Measurements from ENCODE around the gene CPN1.
A peak's percentile ranks its signal among the peaks of the same experiment; 100 is the strongest.

CPN1 gene

GRCh38 chr10:100075426-100076220 lies 6.0 kb downstream of the CPN1 start:
- DNase-seq = no peak

- DNase-seq = no peak
Observed at GRCh38 chr10:100072514-100072913, 9.2 kb downstream of the CPN1 start.

GRCh38 chr10:100071529-100071928 lies 10.1 kb downstream of the CPN1 start:
- no peak for DNase-seq

GRCh38 chr10:100067466-100067865 lies 14.2 kb downstream of the CPN1 start:
- no peak for DNase-seq

GRCh38 chr10:100065084-100065660 lies 16.5 kb downstream of the CPN1 start:
- no peak for DNase-seq

GRCh38 chr10:100061401-100061800 lies 20.3 kb downstream of the CPN1 start:
- DNase-seq = no peak

GRCh38 chr10:100057948-100058347 lies 23.7 kb downstream of the CPN1 start:
- DNase-seq = no peak

- no peak for DNase-seq
Observed at GRCh38 chr10:100053686-100054460, 27.8 kb downstream of the CPN1 start.

GRCh38 chr10:100046021-100046486 lies 35.6 kb downstream of the CPN1 start:
- peak; percentile 55 for DNase-seq

GRCh38 chr10:100045592-100045991 lies 36.1 kb downstream of the CPN1 start:
- no peak for DNase-seq

- DNase-seq = no peak
Observed at GRCh38 chr10:100043796-100044195, 37.9 kb downstream of the CPN1 start.

GRCh38 chr10:100043344-100043743 lies 38.3 kb downstream of the CPN1 start:
- DNase-seq = no peak

GRCh38 chr10:100041306-100042002 lies 40.2 kb downstream of the CPN1 start:
- DNase-seq = no peak

- DNase-seq = no peak
Observed at GRCh38 chr10:100038561-100039071, 43.1 kb downstream of the CPN1 start.

GRCh38 chr10:100037758-100038315 lies 43.8 kb downstream of the CPN1 start:
- no peak for DNase-seq

- no peak for DNase-seq
Observed at GRCh38 chr10:100036850-100037249, 44.8 kb downstream of the CPN1 start.

GRCh38 chr10:100033766-100034418 lies 47.8 kb downstream of the CPN1 start:
- DNase-seq = no peak

GRCh38 chr10:100027416-100027815 lies 54.3 kb downstream of the CPN1 start:
- no peak for DNase-seq

GRCh38 chr10:100025576-100025975 lies 56.1 kb downstream of the CPN1 start:
- DNase-seq = peak; percentile 56

- DNase-seq = no peak
Observed at GRCh38 chr10:100024748-100025147, 56.9 kb downstream of the CPN1 start.

- DNase-seq = no peak
Observed at GRCh38 chr10:100022403-100022802, 59.3 kb downstream of the CPN1 start.

GRCh38 chr10:100021322-100021721 lies 60.3 kb downstream of the CPN1 start:
- peak; percentile 73 for DNase-seq

All from NCI-H1694 treated with DMSO at 0.1 percent for 48 hours (cell line).